H1 (cell line): ENCODE measurements around the gene FSIP1. TPM values are rescaled to one million over a fixed set of nuclear protein-coding genes. Genes with fewer than 3 reads are reported as not detected.

Experiments
- CHD1 ChIP-seq: IDR thresholded peaks from 2 replicates; pipeline ENCODE4 v1.6.1; 2012; ENCODE audit warnings: low read depth, low read length, improper control_type of control experiment
- polyA plus RNA-seq, 7 experiments: library from polyadenylated mRNA; depleted of rRNA in 3 of 7; stranded (reverse) in 5 of 7; unstranded in 2 of 7; fragments of >200 nt in 5 of 7; fragments of 200-250 nt in 2 of 7; gene quantifications; 1 replicate in 5 of 7; 2 replicates in 1 of 7; 4 replicates in 1 of 7; pipeline versions ENCODE4 v1.2.1 to v1.2.3, GENCODE V29; 2011 to 2013; ENCODE audit warnings: missing spikeins in 2 of 7, mixed read lengths in 2 of 7
- total RNA-seq: library from RNA; stranded (reverse); fragmentation: NEBNext Ultra II Directional; extraction: Animal tissue kit (Norgen Biotek cat#: 25700); gene quantifications from 2 replicates; pipeline ENCODE4 v1.2.1, GENCODE V29; 2021

The FSIP1 gene
- total and polyA plus RNA-seq, 2 of the 8 experiments (the other 6 are each of a cell fraction or from before 2014, with no cell fraction given): 0.18 to 1.3 TPM

- no peak for TF ChIP-seq CHD1
Observed at GRCh38 chr15:39728845-39729244, 53.8 kb downstream of the FSIP1 start (continued).
